ENCODE results near the gene RNF223. TPM values are rescaled to one million over a fixed set of nuclear protein-coding genes. Genes with fewer than 3 reads are reported as not detected.

The RNF223 gene
- total and polyA plus RNA-seq, 10 donors: not detected

- intact Hi-C loops (cut with DNase I; ENCODE audit: low total_unique reads): no loop called here
- Histone ChIP-seq H3K4me1 (peaks cover 13 to 18% (median 17%) of the 10 kb centered on the region in 6 donors), H3K36me3 (peaks cover 0 to 39% (median 0%) of the 10 kb centered on the region in 6 donors), H3K9me3 (peaks cover 0 to 3% (median 0%) of the 10 kb centered on the region in 8 donors), H3K27me3 (replicated peaks in 1 of 7) (peaks cover 0 to 22% (median 16%) of the 10 kb centered on the region in 7 donors), H3K4me3 (no peak overlapping the region), H3K27ac (no peak overlapping the region)
- DNase-seq: no peak
- no peak for TF ChIP-seq POLR2A (IDR thresholded peaks at IDR 0.05)
- TF ChIP-seq CTCF (IDR thresholded peaks at IDR 0.05 in 8 of 11, conservative IDR thresholded peaks at IDR 0.05 in 3 of 11): no peak
- no peak for TF ChIP-seq POLR2AphosphoS5 (IDR thresholded peaks at IDR 0.05)
- WGBS, 5 donors: 95 to 96% (median 96%) methylated on average over 13 to 33 of the region's 33 CpGs
Observed at GRCh38 chr1:1043921-1044320, 30.2 kb downstream of the RNF223 start.

GRCh38 chr1:1043411-1043810, 30.7 kb downstream of the RNF223 start:
- Histone ChIP-seq H3K36me3 (peaks cover 0 to 39% (median 0%) of the 10 kb centered on the region in 6 donors), H3K27me3 (replicated peaks in 1 of 7) (peaks cover 0 to 27% (median 16%) of the 10 kb centered on the region in 7 donors), H3K27ac (no peak overlapping the region), H3K4me1 (peaks cover 13 to 23% (median 21%) of the 10 kb centered on the region in 6 donors), H3K9me3 (peaks cover 0 to 3% (median 0%) of the 10 kb centered on the region in 8 donors), H3K4me3 (no peak overlapping the region)
- DNase-seq: no peak
- intact Hi-C loops (cut with DNase I; ENCODE audit: low total_unique reads): no loop called here
- 94 to 96% (median 95%) methylated on average over 24 to 27 of the region's 27 CpGs for WGBS, 5 donors
- no peak for TF ChIP-seq POLR2AphosphoS5 (IDR thresholded peaks at IDR 0.05)

GRCh38 chr1:1042835-1043234, 31.3 kb downstream of the RNF223 start:
- Histone ChIP-seq H3K4me1 (peaks cover 13 to 29% (median 22%) of the 10 kb centered on the region in 6 donors), H3K4me3 (no peak overlapping the region), H3K36me3 (peaks cover 0 to 37% (median 0%) of the 10 kb centered on the region in 6 donors), H3K27me3 (replicated peaks in 1 of 7) (peaks cover 0 to 31% (median 16%) of the 10 kb centered on the region in 7 donors), H3K27ac (no peak overlapping the region), H3K9me3 (peaks cover 0 to 3% (median 0%) of the 10 kb centered on the region in 8 donors)
- TF ChIP-seq CTCF (IDR thresholded peaks at IDR 0.05 in 8 of 11, conservative IDR thresholded peaks at IDR 0.05 in 3 of 11): no peak
- TF ChIP-seq POLR2AphosphoS5 (IDR thresholded peaks at IDR 0.05): no peak
- no peak for TF ChIP-seq POLR2A (IDR thresholded peaks at IDR 0.05)
- intact Hi-C loops (cut with DNase I; ENCODE audit: low total_unique reads): no loop called here
- no peak for DNase-seq
- WGBS, 5 donors: 83 to 92% (median 86%) methylated on average over 8 to 10 of the region's 10 CpGs

- TF ChIP-seq POLR2AphosphoS5 (IDR thresholded peaks at IDR 0.05): no peak
- TF ChIP-seq POLR2A (IDR thresholded peaks at IDR 0.05): no peak
- intact Hi-C loops (cut with DNase I; ENCODE audit: low total_unique reads): no loop called here
- no peak for DNase-seq
Observed at GRCh38 chr1:1041873-1042272, 32.2 kb downstream of the RNF223 start.

GRCh38 chr1:1041092-1041523, 33.0 kb downstream of the RNF223 start:
- H3K9me3 ChIP-seq: peaks cover 0 to 3% (median 0%) of the 10 kb centered on the region in 8 donors
- peaks cover 13 to 29% (median 22%) of the 10 kb centered on the region in 6 donors for H3K4me1 ChIP-seq
- H3K36me3 ChIP-seq: peaks cover 0 to 20% (median 0%) of the 10 kb centered on the region in 6 donors
- no peak overlapping the region for H3K27ac ChIP-seq
- intact Hi-C loops (cut with DNase I; ENCODE audit: low total_unique reads): no loop called here
- WGBS, 5 donors: 64 to 83% (median 68%) methylated on average over 36 to 55 of the region's 60 CpGs
- no peak for TF ChIP-seq POLR2A (IDR thresholded peaks at IDR 0.05)
- TF ChIP-seq POLR2AphosphoS5 (IDR thresholded peaks at IDR 0.05): no peak
- no peak for TF ChIP-seq CTCF (IDR thresholded peaks at IDR 0.05 in 8 of 11, conservative IDR thresholded peaks at IDR 0.05 in 3 of 11)
- H3K27me3 ChIP-seq (replicated peaks in 1 of 7): peaks cover 0 to 46% (median 16%) of the 10 kb centered on the region in 7 donors
- peak overlapping the region in 1 of 8 donors; percentile 67 for H3K4me3 ChIP-seq
- DNase-seq: no peak

More at GRCh38 chr1:1041873-1042272, 32.2 kb downstream of the RNF223 start:
- Histone ChIP-seq H3K4me3 (no peak overlapping the region), H3K9me3 (peaks cover 0 to 3% (median 0%) of the 10 kb centered on the region in 8 donors), H3K27ac (no peak overlapping the region), H3K27me3 (replicated peaks in 1 of 7) (peaks cover 0 to 38% (median 16%) of the 10 kb centered on the region in 7 donors), H3K36me3 (peaks cover 0 to 27% (median 0%) of the 10 kb centered on the region in 6 donors), H3K4me1 (peaks cover 13 to 29% (median 22%) of the 10 kb centered on the region in 6 donors)
- WGBS, 5 donors: 90 to 97% (median 94%) methylated on average over 13 to 25 of the region's 25 CpGs

Data from spleen (tissue), 11 donors.